Renal pelvis (tissue), 4 donors: Measurements from ENCODE around the gene CDK2AP2. TPM values are rescaled to one million over a fixed set of nuclear protein-coding genes. Genes with fewer than 3 reads are reported as not detected.
"Not testable (repeated sequence)": the region's sequence is repeated elsewhere in the genome, so short reads cannot be mapped to it uniquely, and the experiment has no call there.

Experiments
- DNase-seq: peaks from one replicate; pipeline ENCODE4 v3.0.0-alpha.2; 2013
- polyA plus RNA-seq, 3 donors: library from polyadenylated mRNA; unstranded; fragments of 120-200 nt; gene quantifications; one replicate each; pipeline ENCODE4 v1.2.1, GENCODE V29; 2013; ENCODE audit not compliant: insufficient read length in 3 of 3

Gene CDK2AP2
- polyA plus RNA-seq, 3 donors: 55.7 to 61.8 (median 58.3) TPM

- no peak for DNase-seq
Measured at GRCh38 chr11:67534070-67534679, 26.2 kb upstream of the CDK2AP2 start.

- DNase-seq: no peak
Measured at GRCh38 chr11:67532889-67533288, 24.9 kb upstream of the CDK2AP2 start.

- DNase-seq: no peak
Measured at GRCh38 chr11:67530282-67530592, 22.3 kb upstream of the CDK2AP2 start.

- no peak for DNase-seq
Measured at GRCh38 chr11:67528376-67528775, 20.4 kb upstream of the CDK2AP2 start.

GRCh38 chr11:67525275-67525976 lies 17.5 kb upstream of the CDK2AP2 start:
- DNase-seq: peak; percentile 38

GRCh38 chr11:67524480-67524808 lies 16.5 kb upstream of the CDK2AP2 start:
- no peak for DNase-seq

- no peak for DNase-seq
Measured at GRCh38 chr11:67523556-67524479, 15.9 kb upstream of the CDK2AP2 start.

- no peak for DNase-seq
Measured at GRCh38 chr11:67522844-67523555, 15.0 kb upstream of the CDK2AP2 start, which contains the start of gene CABP2. TSS of gene CABP2 (minus strand) at chr11:67523446. CDS start at chr11:67523326, 120 bp downstream.

GRCh38 chr11:67522338-67522737 lies 14.4 kb upstream of the CDK2AP2 start:
- DNase-seq: no peak

GRCh38 chr11:67521924-67522323 lies 14.0 kb upstream of the CDK2AP2 start:
- no peak for DNase-seq

GRCh38 chr11:67520856-67521824 lies 13.2 kb upstream of the CDK2AP2 start:
- DNase-seq: no peak

- DNase-seq: no peak
Measured at GRCh38 chr11:67519726-67520125, 11.8 kb upstream of the CDK2AP2 start.

GRCh38 chr11:67517784-67518552 lies 10.0 kb upstream of the CDK2AP2 start:
- no peak for DNase-seq

- no peak for DNase-seq
Measured at GRCh38 chr11:67516806-67517205, 8.8 kb upstream of the CDK2AP2 start.

GRCh38 chr11:67514116-67514515 lies 6.2 kb upstream of the CDK2AP2 start:
- no peak for DNase-seq

- not testable (repeated sequence) for DNase-seq
Measured at GRCh38 chr11:67511558-67511957, 3.6 kb upstream of the CDK2AP2 start.

GRCh38 chr11:67510023-67510345 lies 2.0 kb upstream of the CDK2AP2 start:
- no peak for DNase-seq

- peak; percentile 96 for DNase-seq
Measured at GRCh38 chr11:67508486-67509121, 642 bp upstream of the CDK2AP2 start.

GRCh38 chr11:67507242-67507863 lies 609 bp downstream of the CDK2AP2 start:
- DNase-seq: no peak
